GM12872 (cell line): ENCODE measurements around the gene TRAF3.

Experiments used
- CTCF ChIP-seq: IDR thresholded peaks from 3 replicates; pipeline ENCODE4 v1.5.1; 2011; ENCODE audit warnings: low read depth, mild to moderate bottlenecking, low read length, moderate library complexity; ENCODE audit not compliant: insufficient read depth

Gene TRAF3

DNA sequence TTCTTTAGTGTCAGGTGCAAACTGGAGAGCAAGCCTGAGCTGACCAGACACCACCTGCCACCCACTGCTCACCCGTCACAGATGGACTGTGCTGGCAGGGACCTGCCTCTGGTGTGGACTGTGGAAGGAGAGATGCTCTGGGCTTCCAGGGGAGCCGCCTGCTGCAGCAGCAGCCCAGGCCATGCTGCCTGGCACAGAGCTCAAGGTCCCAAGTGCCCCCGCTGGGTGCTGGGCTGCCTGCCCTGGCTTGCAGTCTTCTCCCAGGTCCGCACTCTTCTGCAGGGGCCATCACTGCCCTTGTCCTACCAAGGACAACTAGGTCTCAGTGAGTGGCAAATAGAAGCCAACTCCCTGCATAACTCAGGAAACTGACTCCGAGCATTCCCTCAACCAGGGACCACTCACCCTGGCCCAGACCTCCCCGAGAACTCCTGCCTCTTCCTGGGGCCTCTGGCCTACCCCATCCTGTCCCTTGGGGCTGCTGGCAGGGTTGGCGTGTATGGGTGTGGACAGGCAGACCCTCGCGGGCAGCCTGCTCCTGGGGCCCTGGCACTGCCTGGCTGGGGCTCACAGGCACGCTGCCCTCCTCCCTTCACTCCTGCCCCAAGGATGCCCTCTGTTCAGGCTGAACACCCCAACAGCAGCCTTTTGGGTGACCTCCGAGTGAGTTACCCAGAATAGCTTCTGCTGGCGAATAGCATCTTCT is 154.5 kb downstream of the TRAF3 start:
- no peak for TF ChIP-seq CTCF

- TF ChIP-seq CTCF: no peak
Measured at GRCh38 chr14:102932484-102933248, 155.4 kb downstream of the TRAF3 start.

GRCh38 chr14:102933618-102934231 is 156.5 kb downstream of the TRAF3 start:
- no peak for TF ChIP-seq CTCF

- TF ChIP-seq CTCF: no peak
Measured at GRCh38 chr14:102935756-102936155, 158.5 kb downstream of the TRAF3 start.

GRCh38 chr14:102937331-102938175 is 160.3 kb downstream of the TRAF3 start:
- no peak for TF ChIP-seq CTCF

DNA sequence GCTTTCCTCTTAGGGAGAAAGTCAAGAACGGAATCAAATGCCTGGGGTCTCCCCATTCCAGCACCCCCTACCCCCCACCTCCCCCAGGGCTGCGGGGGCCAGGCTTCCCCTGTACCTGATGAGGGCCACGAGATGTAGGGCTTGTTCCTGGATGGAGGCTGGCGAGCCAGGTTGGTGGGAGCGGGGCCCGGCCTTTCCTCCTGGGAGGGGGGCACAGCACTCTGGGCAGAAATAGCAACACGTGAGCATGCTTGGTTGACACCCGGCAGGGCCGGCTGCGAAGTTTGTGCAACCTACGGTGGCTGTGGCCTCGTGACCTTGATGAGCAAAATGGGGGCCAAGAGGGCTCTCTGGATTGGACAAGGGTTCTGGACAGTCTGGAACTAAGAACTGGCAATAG is 160.9 kb downstream of the TRAF3 start:
- no peak for TF ChIP-seq CTCF

DNA sequence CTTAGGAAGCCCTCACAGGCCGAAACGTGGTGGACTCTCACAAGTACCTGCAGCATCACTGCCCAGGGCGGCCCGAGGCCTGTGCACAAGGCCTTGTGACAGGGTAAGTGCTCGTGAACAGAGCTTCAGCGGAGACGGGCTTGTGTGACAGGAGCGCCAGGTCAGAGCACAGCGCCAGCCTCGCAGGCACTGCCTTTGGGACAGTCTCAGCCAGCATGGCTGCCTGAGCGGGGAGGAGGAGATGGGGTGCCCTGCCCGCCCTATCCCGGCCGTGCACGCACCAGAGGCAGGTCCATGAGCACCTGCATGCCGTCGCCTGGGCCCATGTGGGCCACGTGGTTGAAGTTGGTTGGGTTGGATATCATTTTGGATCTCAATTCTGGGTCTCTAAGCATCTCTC is 162.1 kb downstream of the TRAF3 start:
- TF ChIP-seq CTCF: no peak
